Measurements from ENCODE around the gene SYNE2. TPM values are rescaled to one million over a fixed set of nuclear protein-coding genes. Genes with fewer than 3 reads are reported as not detected.

The SYNE2 gene
- total RNA-seq, 1 donor from 2014 or later: 186 TPM

DNA sequence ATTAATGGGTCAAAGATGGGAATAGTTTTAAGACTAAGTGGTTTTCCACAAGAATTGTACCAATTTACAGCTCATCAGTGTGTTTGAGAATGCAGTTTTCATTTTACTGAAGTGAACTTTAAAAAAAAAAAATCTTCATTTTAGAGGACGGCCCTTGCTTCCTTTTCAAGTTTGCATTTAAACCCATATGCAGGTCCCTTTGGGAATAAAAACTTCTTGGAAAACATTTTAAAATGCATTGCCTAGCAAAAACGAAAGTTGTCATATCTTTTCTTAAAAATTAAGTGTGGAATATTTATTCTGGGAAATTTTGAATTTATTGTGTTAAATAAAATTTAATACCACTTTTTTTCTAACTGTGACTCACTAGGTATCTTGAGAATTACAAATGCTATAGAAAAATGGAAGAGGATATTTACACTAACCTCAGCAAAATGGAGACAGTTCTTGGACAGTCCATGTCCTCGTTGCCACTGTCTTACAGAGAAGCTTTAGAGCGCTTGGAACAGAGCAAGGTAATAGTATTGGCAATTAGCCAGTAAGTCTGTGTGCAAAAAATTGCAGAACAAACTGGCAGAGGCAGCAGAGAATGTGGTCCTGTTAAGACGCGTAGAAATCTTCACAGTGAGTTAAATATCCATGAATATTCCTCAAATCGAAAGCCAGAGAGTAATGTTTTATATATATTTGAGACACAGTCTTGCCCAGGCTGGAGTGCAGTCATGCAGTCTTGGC, 209.7 kb downstream of the SYNE2 start:
- no peak overlapping the region for H3K27ac ChIP-seq (replicated peaks)
- no peak for DNase-seq
- H3K4me3 ChIP-seq: no peak overlapping the region
- no peaks in the 10 kb centered on the region for H3K27me3 ChIP-seq (ENCODE audit: low read depth)
- intact Hi-C loops (cut with micrococcal nuclease): no loop called here
- H3K9me3 ChIP-seq (replicated peaks): no peaks in the 10 kb centered on the region
- peaks cover 56% of the 10 kb centered on the region for H3K36me3 ChIP-seq
- TF ChIP-seq, protein P1, sequence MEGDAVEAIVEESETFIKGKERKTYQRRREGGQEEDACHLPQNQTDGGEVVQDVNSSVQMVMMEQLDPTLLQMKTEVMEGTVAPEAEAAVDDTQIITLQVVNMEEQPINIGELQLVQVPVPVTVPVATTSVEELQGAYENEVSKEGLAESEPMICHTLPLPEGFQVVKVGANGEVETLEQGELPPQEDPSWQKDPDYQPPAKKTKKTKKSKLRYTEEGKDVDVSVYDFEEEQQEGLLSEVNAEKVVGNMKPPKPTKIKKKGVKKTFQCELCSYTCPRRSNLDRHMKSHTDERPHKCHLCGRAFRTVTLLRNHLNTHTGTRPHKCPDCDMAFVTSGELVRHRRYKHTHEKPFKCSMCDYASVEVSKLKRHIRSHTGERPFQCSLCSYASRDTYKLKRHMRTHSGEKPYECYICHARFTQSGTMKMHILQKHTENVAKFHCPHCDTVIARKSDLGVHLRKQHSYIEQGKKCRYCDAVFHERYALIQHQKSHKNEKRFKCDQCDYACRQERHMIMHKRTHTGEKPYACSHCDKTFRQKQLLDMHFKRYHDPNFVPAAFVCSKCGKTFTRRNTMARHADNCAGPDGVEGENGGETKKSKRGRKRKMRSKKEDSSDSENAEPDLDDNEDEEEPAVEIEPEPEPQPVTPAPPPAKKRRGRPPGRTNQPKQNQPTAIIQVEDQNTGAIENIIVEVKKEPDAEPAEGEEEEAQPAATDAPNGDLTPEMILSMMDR (IDR thresholded peaks at IDR 0.05; ENCODE audit: borderline replicate concordance): no peak
- peaks cover 8% of the 10 kb centered on the region for H3K4me1 ChIP-seq

DNA sequence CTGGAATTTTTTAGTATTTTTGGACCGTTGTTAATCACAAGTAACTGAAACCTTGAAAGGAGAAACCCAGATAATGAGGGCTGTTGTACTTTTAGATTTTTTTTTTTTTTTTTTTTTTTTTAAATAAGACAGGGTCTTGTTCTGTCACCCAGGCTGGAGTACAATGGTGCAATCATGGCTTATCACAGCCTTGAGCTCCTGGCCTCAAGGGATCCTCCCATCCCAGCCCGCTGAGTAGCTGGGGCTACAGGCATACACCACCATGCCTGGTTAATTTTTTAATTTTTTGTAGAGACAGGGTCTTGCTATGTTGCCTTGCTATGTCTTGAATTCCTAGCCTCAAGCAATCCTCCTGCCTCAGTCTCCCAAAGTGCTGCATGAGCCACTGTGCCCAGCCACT, 211.6 kb downstream of the SYNE2 start:
- H3K27me3 ChIP-seq (ENCODE audit: low read depth): no peaks in the 10 kb centered on the region
- intact Hi-C loops (cut with micrococcal nuclease): no loop called here
- no peaks in the 10 kb centered on the region for H3K9me3 ChIP-seq (replicated peaks)
- TF ChIP-seq, protein P1 (IDR thresholded peaks at IDR 0.05; ENCODE audit: borderline replicate concordance): no peak
- no peak overlapping the region for H3K27ac ChIP-seq (replicated peaks)
- H3K36me3 ChIP-seq: peaks cover 45% of the 10 kb centered on the region
- no peak overlapping the region for H3K4me3 ChIP-seq
- no peak for DNase-seq
- peaks cover 8% of the 10 kb centered on the region for H3K4me1 ChIP-seq

DNA sequence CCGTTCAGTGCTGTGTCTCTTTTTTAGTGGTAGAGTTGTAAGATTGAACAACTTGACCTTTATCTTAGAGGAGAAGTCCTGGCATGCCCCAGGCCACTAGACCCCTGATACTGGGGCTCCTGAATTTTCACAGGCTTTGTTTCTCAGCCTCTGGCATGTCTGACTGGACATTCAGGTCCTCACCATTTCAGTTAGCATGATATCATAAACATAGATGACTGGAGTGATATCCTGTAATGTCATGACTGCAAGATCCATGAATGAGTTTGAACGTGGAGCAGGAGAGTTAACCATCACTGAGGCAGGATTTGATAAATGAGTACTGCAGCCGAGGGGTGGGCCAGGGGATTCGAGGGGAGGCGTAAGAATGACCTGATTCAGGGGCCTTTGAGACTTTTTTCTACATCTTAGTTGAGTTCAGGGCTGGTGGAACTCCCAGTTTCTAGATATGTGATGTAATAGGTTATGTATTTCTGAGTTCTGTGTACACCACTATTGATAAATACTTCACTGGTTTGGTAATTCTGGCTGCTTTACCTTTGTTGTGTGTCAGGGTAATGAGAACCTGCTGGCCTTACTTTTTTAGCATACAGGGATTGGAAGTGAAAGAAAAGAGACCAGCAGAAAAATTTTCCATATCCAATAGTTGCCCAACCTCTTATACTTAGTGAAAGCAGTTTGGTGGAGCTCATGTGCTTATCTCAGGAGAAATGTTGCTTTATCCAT, 217.0 kb downstream of the SYNE2 start:
- Histone ChIP-seq H3K4me1 (no peaks in the 10 kb centered on the region), H3K9me3 (replicated peaks) (no peaks in the 10 kb centered on the region), H3K4me3 (no peak overlapping the region), H3K27ac (replicated peaks) (no peak overlapping the region), H3K36me3 (peaks cover 61% of the 10 kb centered on the region), H3K27me3 (ENCODE audit: low read depth) (no peaks in the 10 kb centered on the region)
- TF ChIP-seq, protein P1 (IDR thresholded peaks at IDR 0.05; ENCODE audit: borderline replicate concordance): no peak
- no peak for DNase-seq
- intact Hi-C loops (cut with micrococcal nuclease): no loop called here

DNA sequence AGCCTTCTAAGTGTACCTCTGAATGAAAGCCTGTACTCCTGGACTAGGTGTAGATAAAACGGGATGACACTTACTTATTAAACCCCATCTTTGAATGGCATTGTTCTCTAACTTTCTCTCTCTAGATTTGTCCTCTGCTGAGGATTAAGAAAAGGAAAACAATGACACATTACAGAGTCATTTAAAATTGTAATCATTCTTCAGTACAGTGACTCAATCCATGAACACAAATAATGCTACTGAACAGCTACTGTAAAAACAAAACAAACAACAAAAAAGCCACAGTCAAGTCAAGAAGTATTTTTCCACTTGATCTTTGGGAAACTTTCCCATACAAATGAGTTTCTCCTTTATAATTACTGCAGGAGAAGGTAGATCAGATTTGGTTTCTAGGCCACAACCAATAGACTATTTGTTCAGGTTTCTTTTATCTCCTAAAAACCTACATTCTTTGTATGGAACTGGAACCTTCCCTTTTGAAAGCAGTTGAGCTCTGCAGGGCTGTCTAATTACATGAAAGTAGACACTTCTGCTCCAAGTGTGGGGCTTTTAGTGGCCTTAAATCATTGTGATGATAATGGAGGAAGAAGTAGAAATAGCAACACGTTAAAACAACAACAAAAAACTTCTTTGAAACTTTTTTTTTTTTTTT, 222.3 kb downstream of the SYNE2 start:
- H3K27me3 ChIP-seq (ENCODE audit: low read depth): no peaks in the 10 kb centered on the region
- no peaks in the 10 kb centered on the region for H3K9me3 ChIP-seq (replicated peaks)
- TF ChIP-seq, protein P1 (IDR thresholded peaks at IDR 0.05; ENCODE audit: borderline replicate concordance): no peak
- no peak overlapping the region for H3K4me3 ChIP-seq
- no peak for DNase-seq
- intact Hi-C loops (cut with micrococcal nuclease): no loop called here
- H3K27ac ChIP-seq (replicated peaks): no peak overlapping the region
- no peaks in the 10 kb centered on the region for H3K4me1 ChIP-seq
- peaks cover 68% of the 10 kb centered on the region for H3K36me3 ChIP-seq

DNA sequence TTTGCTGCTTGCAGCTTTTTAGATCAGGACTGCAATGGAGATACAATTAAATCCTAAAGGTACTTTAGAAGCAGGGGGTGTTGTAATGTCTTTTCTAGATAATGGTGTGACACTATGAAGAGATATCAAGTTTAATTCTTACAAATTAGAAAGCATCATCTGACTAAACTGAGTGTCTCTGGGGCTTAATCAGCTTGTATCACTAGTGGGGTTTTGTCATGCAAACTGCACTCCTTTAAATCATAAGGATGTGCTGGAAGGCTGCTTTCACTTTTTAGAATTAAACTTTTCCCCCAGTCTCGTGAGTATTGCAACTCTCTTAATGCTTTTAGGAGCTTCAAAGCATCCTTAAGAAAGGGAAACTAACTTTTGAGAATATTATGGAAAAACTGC, 222.8 kb downstream of the SYNE2 start:
- Histone ChIP-seq H3K27ac (replicated peaks) (no peak overlapping the region), H3K9me3 (replicated peaks) (no peaks in the 10 kb centered on the region), H3K4me3 (no peak overlapping the region), H3K4me1 (no peaks in the 10 kb centered on the region), H3K27me3 (ENCODE audit: low read depth) (no peaks in the 10 kb centered on the region), H3K36me3 (peaks cover 74% of the 10 kb centered on the region)
- TF ChIP-seq, protein P1 (IDR thresholded peaks at IDR 0.05; ENCODE audit: borderline replicate concordance): no peak
- intact Hi-C loops (cut with micrococcal nuclease): no loop called here
- DNase-seq: no peak
